ENCODE data around the gene IQCH. TPM values are rescaled to one million over a fixed set of nuclear protein-coding genes. Genes with fewer than 3 reads are reported as not detected.

Gene IQCH
- total RNA-seq, 1 donor from 2014 or later = 1.5 TPM

GRCh38 chr15:67545864-67546263 lies 291.3 kb downstream of the IQCH start:
- no peak for TF ChIP-seq CTCF (IDR thresholded peaks at IDR 0.05)
- DNase-seq = no peak
- Mint-ChIP-seq H3K36me3 (ENCODE audit: low read depth) (peaks cover 17% of the 10 kb centered on the region), H3K9me3 (no peaks in the 10 kb centered on the region), H3K4me3 (no peak overlapping the region), H3K4me1 (peaks cover 37% of the 10 kb centered on the region), H3K27me3 (no peaks in the 10 kb centered on the region), H3K27ac (no peak overlapping the region)
- ChIA-PET CTCF (no interaction called here), POLR2A (interaction anchor here (0.6 kb wide), 1 partner anchor 294 kb away, joined by 4 read pairs; the partner anchor contains the start of gene RNU6-1)
- no peak for ATAC-seq (ENCODE audit: low read depth)
- intact Hi-C loops (cut with micrococcal nuclease) = loop anchor here (10.0 kb wide), 2 partner anchors 461 to 509 kb away; partner anchors contain the start of gene PIAS1

- Mint-ChIP-seq H3K27me3 (no peaks in the 10 kb centered on the region), H3K36me3 (ENCODE audit: low read depth) (peaks cover 21% of the 10 kb centered on the region), H3K4me3 (no peak overlapping the region), H3K4me1 (peaks cover 26% of the 10 kb centered on the region), H3K9me3 (no peaks in the 10 kb centered on the region), H3K27ac (no peak overlapping the region)
- ATAC-seq (ENCODE audit: low read depth) (no peak), DNase-seq (no peak)
- ChIA-PET CTCF (no interaction called here), POLR2A (interaction anchor here (0.6 kb wide), 1 partner anchor 27 kb away, joined by 3 read pairs; no protein-coding TSS in a partner anchor)
- no peak for TF ChIP-seq CTCF (IDR thresholded peaks at IDR 0.05)
- intact Hi-C loops (cut with micrococcal nuclease) = loop anchor here (10.0 kb wide), 2 partner anchors 462 to 508 kb away; partner anchors contain the start of gene PIAS1
Observed at GRCh38 chr15:67547064-67547463, 292.5 kb downstream of the IQCH start.

GRCh38 chr15:67547836-67548235 lies 293.2 kb downstream of the IQCH start:
- Mint-ChIP-seq H3K4me1 (peaks cover 23% of the 10 kb centered on the region), H3K36me3 (ENCODE audit: low read depth) (peaks cover 20% of the 10 kb centered on the region), H3K27me3 (no peaks in the 10 kb centered on the region), H3K27ac (no peak overlapping the region), H3K9me3 (no peaks in the 10 kb centered on the region), H3K4me3 (no peak overlapping the region)
- CTCF ChIA-PET = no interaction called here
- no peak for TF ChIP-seq CTCF (IDR thresholded peaks at IDR 0.05)
- ATAC-seq (ENCODE audit: low read depth) (no peak), DNase-seq (no peak)
- intact Hi-C loops (cut with micrococcal nuclease) = loop anchor here (10.0 kb wide), 2 partner anchors 463 to 507 kb away; partner anchors contain the start of gene PIAS1
- POLR2A ChIA-PET = no interaction called here

- TF ChIP-seq CTCF (IDR thresholded peaks at IDR 0.05) = no peak
- H3K9me3 Mint-ChIP-seq = no peaks in the 10 kb centered on the region
- H3K27me3 Mint-ChIP-seq = no peaks in the 10 kb centered on the region
- intact Hi-C loops (cut with micrococcal nuclease) = loop anchor here (10.0 kb wide), 2 partner anchors 464 to 506 kb away; partner anchors contain the start of gene PIAS1
- DNase-seq = no peak
- H3K4me3 Mint-ChIP-seq = no peak overlapping the region
- no peak for ATAC-seq (ENCODE audit: low read depth)
- H3K27ac Mint-ChIP-seq = no peak overlapping the region
- peaks cover 18% of the 10 kb centered on the region for H3K4me1 Mint-ChIP-seq
- ChIA-PET CTCF (no interaction called here), POLR2A (no interaction called here)
- H3K36me3 Mint-ChIP-seq (ENCODE audit: low read depth) = peaks cover 23% of the 10 kb centered on the region
Observed at GRCh38 chr15:67548236-67548852, 293.8 kb downstream of the IQCH start.

DNA sequence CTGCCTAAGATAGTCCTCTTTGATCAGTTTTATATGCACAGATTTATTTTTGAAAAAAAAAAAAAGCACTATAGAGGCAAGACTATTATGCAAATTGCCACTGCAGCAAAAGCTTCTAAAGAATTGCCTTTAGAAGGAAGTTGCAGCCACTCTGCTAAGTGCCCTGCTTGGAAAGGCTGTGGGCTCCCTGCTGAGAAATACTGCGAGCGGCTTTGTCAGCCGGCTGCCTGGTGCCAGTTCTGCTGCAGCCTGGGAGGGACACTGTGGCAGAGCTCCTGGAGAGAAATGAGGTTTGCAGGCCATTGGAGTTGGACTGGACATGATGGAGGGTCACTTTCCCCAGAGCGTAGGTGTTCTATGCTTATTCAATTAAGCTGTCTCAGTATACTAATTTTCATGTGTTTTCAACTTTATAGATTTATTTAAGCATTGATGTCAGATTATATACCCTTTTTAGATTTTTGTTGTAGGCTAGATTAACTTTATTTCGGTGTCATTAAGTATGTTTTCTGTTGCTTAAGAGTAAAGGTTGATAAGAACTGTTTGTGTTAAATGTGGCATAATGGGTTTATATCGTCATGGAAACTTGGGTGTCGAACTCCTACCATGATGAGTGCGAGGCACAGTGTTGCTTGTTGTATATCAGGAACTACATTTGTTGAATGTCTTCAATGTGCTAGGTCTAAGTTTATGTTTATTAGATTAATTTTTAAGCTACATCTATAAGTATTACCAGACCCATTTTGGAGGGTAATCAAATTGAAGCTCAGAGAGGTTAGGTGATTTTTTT lies 294.5 kb downstream of the IQCH start:
- DNase-seq (no peak), ATAC-seq (ENCODE audit: low read depth) (no peak)
- H3K4me3 Mint-ChIP-seq = no peak overlapping the region
- ChIA-PET CTCF (no interaction called here), POLR2A (interaction anchor here (0.7 kb wide), 1 partner anchor 11 kb away, joined by 3 read pairs; no protein-coding TSS in a partner anchor)
- intact Hi-C loops (cut with micrococcal nuclease) = loop anchor here (10.0 kb wide), 2 partner anchors 464 to 506 kb away; partner anchors contain the start of gene PIAS1
- H3K9me3 Mint-ChIP-seq = no peaks in the 10 kb centered on the region
- H3K27ac Mint-ChIP-seq = no peak overlapping the region
- TF ChIP-seq CTCF (IDR thresholded peaks at IDR 0.05) = no peak
- H3K36me3 Mint-ChIP-seq (ENCODE audit: low read depth) = peaks cover 24% of the 10 kb centered on the region
- H3K4me1 Mint-ChIP-seq = peaks cover 11% of the 10 kb centered on the region
- no peaks in the 10 kb centered on the region for H3K27me3 Mint-ChIP-seq

Data from activated B cell treated with CpG ODN at 0.5 μM for 24 hours (primary cell).